Measurements from ENCODE around the gene SNX14.

The SNX14 gene

GRCh38 chr6:85479208-85479607 lies 114.5 kb downstream of the SNX14 start:
- no peak for DNase-seq (ENCODE audit: low spot score)
- TF ChIP-seq CTCF (IDR thresholded peaks at IDR 0.05; ENCODE audit: extremely low read depth, insufficient read depth, missing control alignments) = no peak
- in situ Hi-C loops (cut with MboI; ENCODE audit: low pct_unique_long_range_greater_than_20kb, low sequenced_read_pairs, unreplicated experiment) = no loop called here

GRCh38 chr6:85476532-85476931 lies 117.1 kb downstream of the SNX14 start:
- in situ Hi-C loops (cut with MboI; ENCODE audit: low pct_unique_long_range_greater_than_20kb, low sequenced_read_pairs, unreplicated experiment) = no loop called here

GRCh38 chr6:85473748-85474147 lies 119.9 kb downstream of the SNX14 start:
- no peak for TF ChIP-seq CTCF (IDR thresholded peaks at IDR 0.05; ENCODE audit: extremely low read depth, insufficient read depth, missing control alignments)
- in situ Hi-C loops (cut with MboI; ENCODE audit: low pct_unique_long_range_greater_than_20kb, low sequenced_read_pairs, unreplicated experiment) = no loop called here
- DNase-seq (ENCODE audit: low spot score) = no peak

More at GRCh38 chr6:85476532-85476931, 117.1 kb downstream of the SNX14 start:
- no peak for TF ChIP-seq CTCF (IDR thresholded peaks at IDR 0.05; ENCODE audit: extremely low read depth, insufficient read depth, missing control alignments)
- DNase-seq (ENCODE audit: low spot score) = no peak

- no peak for TF ChIP-seq CTCF (IDR thresholded peaks at IDR 0.05; ENCODE audit: extremely low read depth, insufficient read depth, missing control alignments)
- in situ Hi-C loops (cut with MboI; ENCODE audit: low pct_unique_long_range_greater_than_20kb, low sequenced_read_pairs, unreplicated experiment) = no loop called here
- DNase-seq (ENCODE audit: low spot score) = no peak
Measured at GRCh38 chr6:85472744-85473143, 120.9 kb downstream of the SNX14 start.

GRCh38 chr6:85470023-85470410 lies 123.6 kb downstream of the SNX14 start:
- no peak for TF ChIP-seq CTCF (IDR thresholded peaks at IDR 0.05; ENCODE audit: extremely low read depth, insufficient read depth, missing control alignments)
- in situ Hi-C loops (cut with MboI; ENCODE audit: low pct_unique_long_range_greater_than_20kb, low sequenced_read_pairs, unreplicated experiment) = no loop called here

GRCh38 chr6:85469276-85470022 lies 124.2 kb downstream of the SNX14 start:
- in situ Hi-C loops (cut with MboI; ENCODE audit: low pct_unique_long_range_greater_than_20kb, low sequenced_read_pairs, unreplicated experiment) = no loop called here
- DNase-seq (ENCODE audit: low spot score) = no peak
- no peak for TF ChIP-seq CTCF (IDR thresholded peaks at IDR 0.05; ENCODE audit: extremely low read depth, insufficient read depth, missing control alignments)

More at GRCh38 chr6:85470023-85470410, 123.6 kb downstream of the SNX14 start:
- no peak for DNase-seq (ENCODE audit: low spot score)

Data from GM13977 (cell line).